ENCODE results near the gene TAF13. TPM values are rescaled to one million over a fixed set of nuclear protein-coding genes. Genes with fewer than 3 reads are reported as not detected.
A peak's percentile ranks its signal among the peaks of the same experiment; 100 is the strongest.

The TAF13 gene
- total and polyA plus RNA-seq, 9 of the 15 experiments (the other 6 are each of a cell fraction or from before 2014, with no cell fraction given): 14.9 to 77.2 (median 38.7) TPM

GRCh38 chr1:109089242-109090015 lies 13.6 kb upstream of the TAF13 start (continued):
- TF ChIP-seq PRDM10 (IDR thresholded peaks at IDR 0.05; ENCODE audit: partially characterized antibody) (no peak), NONO (IDR thresholded peaks at IDR 0.05; ENCODE audit: low read depth in 2 of 2, low read length in 1 of 2) (no peak), MYNN (IDR thresholded peaks at IDR 0.05) (peak; percentile 75), MYNN (CRISPR knock-in tag; IDR thresholded peaks at IDR 0.05) (no peak), CHD2 (IDR thresholded peaks at IDR 0.05; ENCODE audit: low read depth, low read length) (peak; percentile 9; the same call in 1 of the 2 replicates), CC2D1A (IDR thresholded peaks at IDR 0.05) (0 out of 2 replicates have a peak, but pooled peaks have one; percentile 18), DACH1 (IDR thresholded peaks at IDR 0.05; ENCODE audit: partially characterized antibody) (peak; percentile 55)
- TF ChIP-seq, protein P1, sequence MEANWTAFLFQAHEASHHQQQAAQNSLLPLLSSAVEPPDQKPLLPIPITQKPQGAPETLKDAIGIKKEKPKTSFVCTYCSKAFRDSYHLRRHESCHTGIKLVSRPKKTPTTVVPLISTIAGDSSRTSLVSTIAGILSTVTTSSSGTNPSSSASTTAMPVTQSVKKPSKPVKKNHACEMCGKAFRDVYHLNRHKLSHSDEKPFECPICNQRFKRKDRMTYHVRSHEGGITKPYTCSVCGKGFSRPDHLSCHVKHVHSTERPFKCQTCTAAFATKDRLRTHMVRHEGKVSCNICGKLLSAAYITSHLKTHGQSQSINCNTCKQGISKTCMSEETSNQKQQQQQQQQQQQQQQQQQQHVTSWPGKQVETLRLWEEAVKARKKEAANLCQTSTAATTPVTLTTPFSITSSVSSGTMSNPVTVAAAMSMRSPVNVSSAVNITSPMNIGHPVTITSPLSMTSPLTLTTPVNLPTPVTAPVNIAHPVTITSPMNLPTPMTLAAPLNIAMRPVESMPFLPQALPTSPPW (CRISPR knock-in tag; IDR thresholded peaks at IDR 0.05): no peak; the same call in 1 of the 2 replicates
- TF ChIP-seq, protein P2, sequence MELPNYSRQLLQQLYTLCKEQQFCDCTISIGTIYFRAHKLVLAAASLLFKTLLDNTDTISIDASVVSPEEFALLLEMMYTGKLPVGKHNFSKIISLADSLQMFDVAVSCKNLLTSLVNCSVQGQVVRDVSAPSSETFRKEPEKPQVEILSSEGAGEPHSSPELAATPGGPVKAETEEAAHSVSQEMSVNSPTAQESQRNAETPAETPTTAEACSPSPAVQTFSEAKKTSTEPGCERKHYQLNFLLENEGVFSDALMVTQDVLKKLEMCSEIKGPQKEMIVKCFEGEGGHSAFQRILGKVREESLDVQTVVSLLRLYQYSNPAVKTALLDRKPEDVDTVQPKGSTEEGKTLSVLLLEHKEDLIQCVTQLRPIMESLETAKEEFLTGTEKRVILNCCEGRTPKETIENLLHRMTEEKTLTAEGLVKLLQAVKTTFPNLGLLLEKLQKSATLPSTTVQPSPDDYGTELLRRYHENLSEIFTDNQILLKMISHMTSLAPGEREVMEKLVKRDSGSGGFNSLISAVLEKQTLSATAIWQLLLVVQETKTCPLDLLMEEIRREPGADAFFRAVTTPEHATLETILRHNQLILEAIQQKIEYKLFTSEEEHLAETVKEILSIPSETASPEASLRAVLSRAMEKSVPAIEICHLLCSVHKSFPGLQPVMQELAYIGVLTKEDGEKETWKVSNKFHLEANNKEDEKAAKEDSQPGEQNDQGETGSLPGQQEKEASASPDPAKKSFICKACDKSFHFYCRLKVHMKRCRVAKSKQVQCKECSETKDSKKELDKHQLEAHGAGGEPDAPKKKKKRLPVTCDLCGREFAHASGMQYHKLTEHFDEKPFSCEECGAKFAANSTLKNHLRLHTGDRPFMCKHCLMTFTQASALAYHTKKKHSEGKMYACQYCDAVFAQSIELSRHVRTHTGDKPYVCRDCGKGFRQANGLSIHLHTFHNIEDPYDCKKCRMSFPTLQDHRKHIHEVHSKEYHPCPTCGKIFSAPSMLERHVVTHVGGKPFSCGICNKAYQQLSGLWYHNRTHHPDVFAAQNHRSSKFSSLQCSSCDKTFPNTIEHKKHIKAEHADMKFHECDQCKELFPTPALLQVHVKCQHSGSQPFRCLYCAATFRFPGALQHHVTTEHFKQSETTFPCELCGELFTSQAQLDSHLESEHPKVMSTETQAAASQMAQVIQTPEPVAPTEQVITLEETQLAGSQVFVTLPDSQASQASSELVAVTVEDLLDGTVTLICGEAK (IDR thresholded peaks at IDR 0.05): peak; percentile 73
- TF ChIP-seq, protein P2 (CRISPR knock-in tag; IDR thresholded peaks at IDR 0.05): no peak; the same call in 1 of the 2 replicates
